ENCODE data around the gene ELP1. TPM values are rescaled to one million over a fixed set of nuclear protein-coding genes. Genes with fewer than 3 reads are reported as not detected.

The ELP1 gene
- total and polyA plus RNA-seq, 2 donors from 2014 or later: 12.9 to 25.2 TPM

DNA sequence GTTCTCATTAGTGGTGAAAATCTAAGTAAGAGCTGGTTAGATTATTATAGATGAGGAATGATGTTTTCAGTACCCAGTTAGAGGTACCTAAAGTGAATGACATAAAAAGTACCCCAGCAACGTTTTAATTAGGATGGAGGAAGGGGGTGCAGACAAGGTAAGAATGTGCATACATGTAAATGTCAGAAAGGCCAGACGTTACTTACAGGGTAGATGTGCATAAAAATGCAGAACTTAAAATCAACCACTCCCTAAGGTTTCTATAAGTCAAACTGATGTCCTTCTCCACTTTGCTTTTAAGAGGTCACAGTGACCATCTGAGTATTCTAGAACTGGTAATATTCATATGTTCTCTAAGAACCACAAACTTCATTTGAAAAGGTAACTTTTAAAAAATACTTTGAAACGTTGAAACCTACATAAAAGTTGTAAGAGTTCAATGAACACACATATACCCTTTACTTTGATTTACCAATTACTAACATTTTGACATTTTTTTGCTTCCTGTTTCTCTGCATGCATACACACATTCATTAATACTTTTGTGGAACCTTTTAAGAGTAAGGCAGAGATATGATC is 53.1 kb downstream of the ELP1 start:
- H3K27ac ChIP-seq (ENCODE audit: low read depth in 2 of 2, low read length in 2 of 2): no peak overlapping the region
- FAIRE-seq: no peak

DNA sequence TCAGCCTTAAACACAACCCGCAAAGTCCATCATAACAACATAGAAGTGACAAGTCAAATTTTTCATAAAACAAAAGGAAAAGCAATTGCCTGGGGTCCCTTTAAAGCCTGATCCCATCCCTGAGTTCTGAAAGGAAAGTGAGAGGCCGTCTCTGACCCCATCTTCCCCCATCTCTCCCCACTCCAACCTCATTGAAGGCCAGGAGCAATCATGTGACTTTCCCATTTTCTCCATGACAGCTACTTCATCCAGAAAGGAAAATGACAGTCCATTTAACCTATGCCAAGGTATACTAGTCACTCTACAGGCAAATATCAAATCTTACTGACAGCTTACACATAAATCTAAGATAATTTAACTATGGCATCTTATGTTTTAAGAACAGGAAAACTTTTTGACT is 56.4 kb downstream of the ELP1 start:
- no peak overlapping the region for H3K9ac ChIP-seq (ENCODE audit: low read length in 3 of 3)
- peaks cover 6 to 44% (median 37%) of the 10 kb centered on the region in 3 donors for H3K36me3 ChIP-seq (ENCODE audit: control insufficient read depth in 2 of 3, insufficient read depth in 3 of 3, low read length in 3 of 3)
- no peak overlapping the region for H3K27ac ChIP-seq (ENCODE audit: low read depth in 2 of 2, low read length in 2 of 2)
- H3K27me3 ChIP-seq (ENCODE audit: control insufficient read depth, insufficient read depth, low read length): no peaks in the 10 kb centered on the region
- no peak overlapping the region for H3K4me3 ChIP-seq (ENCODE audit: low read length in 3 of 3)
- FAIRE-seq (no peak), DNase-seq (no peak)
- TF ChIP-seq, protein P1, sequence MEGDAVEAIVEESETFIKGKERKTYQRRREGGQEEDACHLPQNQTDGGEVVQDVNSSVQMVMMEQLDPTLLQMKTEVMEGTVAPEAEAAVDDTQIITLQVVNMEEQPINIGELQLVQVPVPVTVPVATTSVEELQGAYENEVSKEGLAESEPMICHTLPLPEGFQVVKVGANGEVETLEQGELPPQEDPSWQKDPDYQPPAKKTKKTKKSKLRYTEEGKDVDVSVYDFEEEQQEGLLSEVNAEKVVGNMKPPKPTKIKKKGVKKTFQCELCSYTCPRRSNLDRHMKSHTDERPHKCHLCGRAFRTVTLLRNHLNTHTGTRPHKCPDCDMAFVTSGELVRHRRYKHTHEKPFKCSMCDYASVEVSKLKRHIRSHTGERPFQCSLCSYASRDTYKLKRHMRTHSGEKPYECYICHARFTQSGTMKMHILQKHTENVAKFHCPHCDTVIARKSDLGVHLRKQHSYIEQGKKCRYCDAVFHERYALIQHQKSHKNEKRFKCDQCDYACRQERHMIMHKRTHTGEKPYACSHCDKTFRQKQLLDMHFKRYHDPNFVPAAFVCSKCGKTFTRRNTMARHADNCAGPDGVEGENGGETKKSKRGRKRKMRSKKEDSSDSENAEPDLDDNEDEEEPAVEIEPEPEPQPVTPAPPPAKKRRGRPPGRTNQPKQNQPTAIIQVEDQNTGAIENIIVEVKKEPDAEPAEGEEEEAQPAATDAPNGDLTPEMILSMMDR (IDR thresholded peaks at IDR 0.05; ENCODE audit: borderline replicate concordance, extremely low read depth, insufficient read depth): no peak
- intact Hi-C loops (cut with DNase I): no loop called here
- no peaks in the 10 kb centered on the region for H3K9me3 ChIP-seq (ENCODE audit: control insufficient read depth in 2 of 3, insufficient read depth in 1 of 3, low read length in 3 of 3)
- no peaks in the 10 kb centered on the region for H3K4me1 ChIP-seq (ENCODE audit: control insufficient read depth in 2 of 3, insufficient read depth in 2 of 3, low read depth in 1 of 3, low read length in 3 of 3)

More for the DNA sequence above, 53.1 kb downstream of the ELP1 start:
- intact Hi-C loops (cut with DNase I): no loop called here
- no peak overlapping the region for H3K4me3 ChIP-seq (ENCODE audit: low read length in 3 of 3)
- TF ChIP-seq, protein P1 (IDR thresholded peaks at IDR 0.05; ENCODE audit: borderline replicate concordance, extremely low read depth, insufficient read depth): no peak
- no peaks in the 10 kb centered on the region for H3K4me1 ChIP-seq (ENCODE audit: control insufficient read depth in 2 of 3, insufficient read depth in 2 of 3, low read depth in 1 of 3, low read length in 3 of 3)
- no peaks in the 10 kb centered on the region for H3K9me3 ChIP-seq (ENCODE audit: control insufficient read depth in 2 of 3, insufficient read depth in 1 of 3, low read length in 3 of 3)
- no peaks in the 10 kb centered on the region for H3K27me3 ChIP-seq (ENCODE audit: control insufficient read depth, insufficient read depth, low read length)
- peaks cover 6 to 29% (median 28%) of the 10 kb centered on the region in 3 donors for H3K36me3 ChIP-seq (ENCODE audit: control insufficient read depth in 2 of 3, insufficient read depth in 3 of 3, low read length in 3 of 3)
- DNase-seq: no peak
- no peak overlapping the region for H3K9ac ChIP-seq (ENCODE audit: low read length in 3 of 3)

DNA sequence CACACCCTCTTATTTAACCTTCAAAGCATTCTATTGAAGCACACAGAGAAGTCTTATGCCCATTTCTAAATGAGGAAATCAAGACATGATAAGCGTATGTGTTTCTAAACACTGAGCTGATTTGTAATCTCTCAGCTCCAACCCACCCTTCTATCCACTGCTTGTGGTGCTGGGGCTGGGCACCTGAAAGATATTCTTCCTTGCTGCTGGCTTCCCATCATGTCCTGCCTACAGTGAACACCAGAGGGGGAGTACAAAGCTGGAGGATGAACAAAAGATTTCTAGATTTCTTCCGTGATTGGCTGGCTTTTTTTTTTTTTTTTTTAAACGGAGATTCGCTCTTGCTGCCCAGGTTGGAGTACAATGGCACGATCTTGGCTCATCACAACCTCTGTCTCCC is 57.5 kb downstream of the ELP1 start:
- intact Hi-C loops (cut with DNase I): no loop called here
- DNase-seq (no peak), FAIRE-seq (no peak)
- no peaks in the 10 kb centered on the region for H3K9me3 ChIP-seq (ENCODE audit: control insufficient read depth in 2 of 3, insufficient read depth in 1 of 3, low read length in 3 of 3)
- no peak overlapping the region for H3K4me3 ChIP-seq (ENCODE audit: low read length in 3 of 3)
- no peaks in the 10 kb centered on the region for H3K27me3 ChIP-seq (ENCODE audit: control insufficient read depth, insufficient read depth, low read length)
- no peaks in the 10 kb centered on the region for H3K4me1 ChIP-seq (ENCODE audit: control insufficient read depth in 2 of 3, insufficient read depth in 2 of 3, low read depth in 1 of 3, low read length in 3 of 3)
- no peak overlapping the region for H3K27ac ChIP-seq (ENCODE audit: low read depth in 2 of 2, low read length in 2 of 2)
- TF ChIP-seq, protein P1 (IDR thresholded peaks at IDR 0.05; ENCODE audit: borderline replicate concordance, extremely low read depth, insufficient read depth): no peak
- no peak overlapping the region for H3K9ac ChIP-seq (ENCODE audit: low read length in 3 of 3)
- H3K36me3 ChIP-seq (ENCODE audit: control insufficient read depth in 2 of 3, insufficient read depth in 3 of 3, low read length in 3 of 3): peaks cover 6 to 53% (median 37%) of the 10 kb centered on the region in 3 donors

Data from kidney (tissue), 14 donors.